ENCODE data around the gene CTCF. TPM values are rescaled to one million over a fixed set of nuclear protein-coding genes. Genes with fewer than 3 reads are reported as not detected.

CTCF gene
- total and polyA plus RNA-seq, 10 of the 15 experiments (the other 5 are each of a cell fraction or from before 2014, with no cell fraction given) = 9.1 to 55.0 (median 41.8) TPM

DNA sequence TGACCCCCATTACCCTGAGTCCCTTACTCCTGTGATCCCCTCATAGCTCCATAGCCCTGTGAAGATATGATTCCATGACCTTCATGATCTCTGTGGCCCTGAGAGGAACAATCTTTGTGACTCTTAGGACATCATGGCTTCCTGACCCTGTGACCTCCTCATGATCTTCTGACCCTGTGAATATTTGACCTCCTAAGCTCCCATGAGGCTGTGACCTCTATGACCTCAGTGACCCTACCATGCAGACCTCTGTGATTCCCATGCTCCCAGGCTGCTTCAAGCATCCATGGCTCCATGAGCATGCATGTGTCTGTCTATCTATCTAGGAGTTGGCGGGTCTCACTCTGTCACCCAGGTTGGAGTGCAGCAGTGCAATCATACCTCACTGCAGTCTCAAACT is 21.6 kb upstream of the CTCF start:
- no peak overlapping the region for H3K4me3 ChIP-seq
- SMC1A ChIA-PET (ENCODE audit: uncharacterized antibody, unreplicated experiment) = no interaction called here
- CTCF ChIA-PET = interaction anchor here (1.0 kb wide), 1 partner anchor 103 kb away, joined by 5 read pairs; no protein-coding TSS in a partner anchor
- no peak for FAIRE-seq
- POLR2A ChIA-PET = no interaction called here
- H3K36me3 ChIP-seq (ENCODE audit: control insufficient read depth in 2 of 2, insufficient read depth in 2 of 2, low read length in 1 of 2) = peaks cover 3 to 12% of the 10 kb centered on the region in 2 experiments; a peak in 3 of 4 replicates
- H3K27ac ChIP-seq (ENCODE audit: control insufficient read depth, insufficient read depth) = no peak overlapping the region
- RAD21 ChIA-PET (ENCODE audit: unreplicated experiment) = no interaction called here
- no TSS peak for BruUV-seq (replicated peaks)
- no peaks in the 10 kb centered on the region for H3K79me2 ChIP-seq (ENCODE audit: control insufficient read depth, insufficient read depth, low read length)
- no peak overlapping the region for H3K9ac ChIP-seq (ENCODE audit: control insufficient read depth, insufficient read depth, low read length)
- no peak for DNase-seq (ENCODE audit: low read depth, low spot score)
- TF ChIP-seq BHLHE40 (IDR thresholded peaks at IDR 0.05; ENCODE audit: borderline replicate concordance in 1 of 2, low read depth in 2 of 2, low read length in 1 of 2) = no peak
- peak; percentile 44; the same call in 1 of the 2 replicates for TF ChIP-seq NR2F1 (conservative IDR thresholded peaks at IDR 0.05)
- TF ChIP-seq, protein P1, sequence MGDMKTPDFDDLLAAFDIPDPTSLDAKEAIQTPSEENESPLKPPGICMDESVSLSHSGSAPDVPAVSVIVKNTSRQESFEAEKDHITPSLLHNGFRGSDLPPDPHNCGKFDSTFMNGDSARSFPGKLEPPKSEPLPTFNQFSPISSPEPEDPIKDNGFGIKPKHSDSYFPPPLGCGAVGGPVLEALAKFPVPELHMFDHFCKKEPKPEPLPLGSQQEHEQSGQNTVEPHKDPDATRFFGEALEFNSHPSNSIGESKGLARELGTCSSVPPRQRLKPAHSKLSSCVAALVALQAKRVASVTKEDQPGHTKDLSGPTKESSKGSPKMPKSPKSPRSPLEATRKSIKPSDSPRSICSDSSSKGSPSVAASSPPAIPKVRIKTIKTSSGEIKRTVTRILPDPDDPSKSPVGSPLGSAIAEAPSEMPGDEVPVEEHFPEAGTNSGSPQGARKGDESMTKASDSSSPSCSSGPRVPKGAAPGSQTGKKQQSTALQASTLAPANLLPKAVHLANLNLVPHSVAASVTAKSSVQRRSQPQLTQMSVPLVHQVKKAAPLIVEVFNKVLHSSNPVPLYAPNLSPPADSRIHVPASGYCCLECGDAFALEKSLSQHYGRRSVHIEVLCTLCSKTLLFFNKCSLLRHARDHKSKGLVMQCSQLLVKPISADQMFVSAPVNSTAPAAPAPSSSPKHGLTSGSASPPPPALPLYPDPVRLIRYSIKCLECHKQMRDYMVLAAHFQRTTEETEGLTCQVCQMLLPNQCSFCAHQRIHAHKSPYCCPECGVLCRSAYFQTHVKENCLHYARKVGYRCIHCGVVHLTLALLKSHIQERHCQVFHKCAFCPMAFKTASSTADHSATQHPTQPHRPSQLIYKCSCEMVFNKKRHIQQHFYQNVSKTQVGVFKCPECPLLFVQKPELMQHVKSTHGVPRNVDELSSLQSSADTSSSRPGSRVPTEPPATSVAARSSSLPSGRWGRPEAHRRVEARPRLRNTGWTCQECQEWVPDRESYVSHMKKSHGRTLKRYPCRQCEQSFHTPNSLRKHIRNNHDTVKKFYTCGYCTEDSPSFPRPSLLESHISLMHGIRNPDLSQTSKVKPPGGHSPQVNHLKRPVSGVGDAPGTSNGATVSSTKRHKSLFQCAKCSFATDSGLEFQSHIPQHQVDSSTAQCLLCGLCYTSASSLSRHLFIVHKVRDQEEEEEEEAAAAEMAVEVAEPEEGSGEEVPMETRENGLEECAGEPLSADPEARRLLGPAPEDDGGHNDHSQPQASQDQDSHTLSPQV (IDR thresholded peaks at IDR 0.05) = no peak
- TF ChIP-seq, protein P2, sequence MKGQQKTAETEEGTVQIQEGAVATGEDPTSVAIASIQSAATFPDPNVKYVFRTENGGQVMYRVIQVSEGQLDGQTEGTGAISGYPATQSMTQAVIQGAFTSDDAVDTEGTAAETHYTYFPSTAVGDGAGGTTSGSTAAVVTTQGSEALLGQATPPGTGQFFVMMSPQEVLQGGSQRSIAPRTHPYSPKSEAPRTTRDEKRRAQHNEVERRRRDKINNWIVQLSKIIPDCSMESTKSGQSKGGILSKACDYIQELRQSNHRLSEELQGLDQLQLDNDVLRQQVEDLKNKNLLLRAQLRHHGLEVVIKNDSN (IDR thresholded peaks at IDR 0.05; ENCODE audit: borderline replicate concordance, extremely low read length, insufficient read depth, low read depth, low read length) = no peak
- peaks cover 4% of the 10 kb centered on the region for H3K4me1 ChIP-seq (ENCODE audit: control insufficient read depth, insufficient read depth, low read length)
- peaks cover 4% of the 10 kb centered on the region for H4K20me1 ChIP-seq (ENCODE audit: control insufficient read depth, insufficient read depth)
- H3K4me2 ChIP-seq (ENCODE audit: control insufficient read depth, insufficient read depth) = no peak overlapping the region
- H2AFZ ChIP-seq (ENCODE audit: control insufficient read depth, low read depth, low read length) = no peak overlapping the region
- in situ Hi-C loops (cut with MboI) (no loop called here), intact Hi-C loops (cut with micrococcal nuclease; ENCODE audit: unreplicated experiment) (no loop called here)
- peaks cover 0 to 2% of the 10 kb centered on the region in 2 experiments; a peak in 1 of 4 replicates for H3K27me3 ChIP-seq (replicated peaks in 1 of 2; ENCODE audit: control insufficient read depth in 2 of 2, insufficient read depth in 2 of 2, low read length in 1 of 2)
- WGBS (ENCODE audit: insufficient coverage, insufficient replicate concordance, low lambda C conversion rate, missing lambda C conversion rate) = 88% methylated on average over 1 of the region's 1 CpG
- H3K9me3 ChIP-seq (replicated peaks; ENCODE audit: control insufficient read depth, insufficient read depth, low read length) = no peaks in the 10 kb centered on the region
- no peak for ATAC-seq
